A673 (cell line): Measurements from ENCODE around the gene ACTMAP.

Experiments used
- CTCF ChIP-seq: fragments of 300-800, 200-600 bp; sonication (generic); conservative IDR thresholded peaks from 2 replicates; pipeline ENCODE4 v1.5.1; 2017; ENCODE audit warnings: low read depth, mild to moderate bottlenecking, antibody characterized with exemption, low read length, moderate library complexity, mixed read lengths
- EZH2 ChIP-seq: fragments of 200-600 bp; sonication (generic); IDR thresholded peaks from 2 replicates; pipeline ENCODE4 v1.6.1; 2017; ENCODE audit warnings: borderline replicate concordance, low read depth, mild to moderate bottlenecking, mixed read lengths, antibody characterized with exemption, low read length; ENCODE audit not compliant: poor library complexity, severe bottlenecking

DNA sequence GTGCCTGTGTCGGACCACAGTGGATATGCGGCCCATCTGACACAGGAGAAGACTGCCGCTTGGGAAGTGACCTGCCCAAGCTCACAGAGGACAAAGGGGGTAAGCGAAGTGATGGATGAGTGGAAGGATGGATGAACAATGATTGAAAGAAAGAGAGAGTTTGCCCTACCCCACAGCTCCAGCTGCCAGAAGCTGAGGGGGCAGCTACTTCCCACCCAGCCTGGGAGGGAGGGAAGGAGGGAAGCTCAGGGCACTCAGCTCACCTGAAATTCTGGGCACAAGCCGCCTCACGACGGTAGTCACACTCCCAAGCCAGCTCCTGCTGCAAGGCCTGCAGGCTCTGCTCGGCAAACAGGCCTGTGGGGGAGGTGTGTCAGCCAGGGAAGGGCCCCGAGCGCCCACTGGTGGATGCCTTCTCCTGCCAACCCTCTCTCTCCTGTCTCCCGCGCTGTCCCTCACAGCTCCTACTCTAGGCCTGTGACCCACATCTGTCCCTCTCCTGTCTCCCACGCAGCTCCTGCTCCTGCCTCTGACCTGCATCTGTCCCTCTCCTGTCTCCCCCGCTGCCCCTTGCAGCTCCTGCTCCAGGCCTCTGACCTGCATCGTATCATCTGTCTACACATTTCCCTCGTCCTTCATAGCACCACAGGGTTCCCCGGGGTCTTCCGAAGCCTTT is 47.8 kb downstream of the ACTMAP start:
- TF ChIP-seq EZH2, result no peak
- no peak for TF ChIP-seq CTCF
